IMR-90 (cell line): ENCODE measurements around the gene NTRK2. TPM values are rescaled to one million over a fixed set of nuclear protein-coding genes. Genes with fewer than 3 reads are reported as not detected.

Source experiments
- ATAC-seq: fragments of 200-7000 bp; cut with Tn5 transposase; 2 replicates; pipeline ENCODE4 v1.9.1; 2020; ENCODE audit warnings: low read depth, mild to moderate bottlenecking, moderate library complexity
- BruUV-seq: library from RNA; stranded (reverse); fragments of 400-500 nt; replicated peaks from 2 replicates; lab custom pipeline; 2021; lab: Mats Ljungman, UMichigan
- CTCF ChIA-PET: fragments of 300-600 bp; formaldehyde crosslinking; extraction: SDS; loops from one replicate; lab custom pipeline; 2021; ENCODE audit warnings: antibody characterized with exemption; lab: Yijun Ruan, JAX
- POLR2A ChIA-PET: fragments of 300-600 bp; sonication (Branson Sonifier 250); formaldehyde crosslinking; loops from one replicate; lab custom pipeline; 2022; ENCODE audit warnings: antibody characterized with exemption; ENCODE audit not compliant: unreplicated experiment; lab: Charles Lee
- DNase-seq: peaks from one replicate; pipeline ENCODE4 v3.0.0; 2013
- H2AFZ ChIP-seq: replicated peaks from 2 replicates; pipeline ENCODE3; 2013; ENCODE audit warnings: low read length, mild to moderate bottlenecking; ENCODE audit not compliant: poor library complexity
- H2AK5ac ChIP-seq: 2 replicates; pipeline ENCODE4 v1.6.1; 2013; ENCODE audit warnings: low read depth, low read length, inconsistent platforms
- H2AK9ac ChIP-seq: replicated peaks from 2 replicates; pipeline ENCODE3; 2013; ENCODE audit warnings: mild to moderate bottlenecking, low read depth, low read length, moderate library complexity; ENCODE audit not compliant: poor library complexity
- H2BK120ac ChIP-seq: 2 replicates; pipeline ENCODE4 v1.6.1; 2013; ENCODE audit warnings: low read depth, low read length, inconsistent platforms
- H2BK15ac ChIP-seq: 3 replicates; pipeline ENCODE4 v1.6.1; 2013; ENCODE audit warnings: low read depth, low read length, inconsistent platforms
- H2BK20ac ChIP-seq: 2 replicates; pipeline ENCODE4 v1.6.1; 2013; ENCODE audit warnings: low read depth, mild to moderate bottlenecking, inconsistent platforms, low read length, moderate library complexity
- H2BK5ac ChIP-seq: 2 replicates; pipeline ENCODE4 v1.6.1; 2013; ENCODE audit warnings: mild to moderate bottlenecking, low read depth, low read length, inconsistent platforms; ENCODE audit not compliant: poor library complexity, severe bottlenecking
- H3K14ac ChIP-seq: replicated peaks from 2 replicates; pipeline ENCODE4 v1.6.1; 2013; ENCODE audit warnings: low read depth, low read length, inconsistent platforms
- H3K18ac ChIP-seq: 2 replicates; pipeline ENCODE4 v1.6.1; 2013; ENCODE audit warnings: low read depth, low read length, control low read depth
- H3K23ac ChIP-seq: 2 replicates; pipeline ENCODE4 v1.6.1; 2013; ENCODE audit warnings: low read depth, low read length, inconsistent platforms
- H3K27ac ChIP-seq: 2 replicates; pipeline ENCODE4 v1.5.1; 2013; ENCODE audit warnings: mild to moderate bottlenecking, control low read depth, low read length; ENCODE audit not compliant: insufficient read depth
- H3K27me3 ChIP-seq: 2 replicates; pipeline ENCODE4 v1.6.1; 2013; ENCODE audit warnings: low read length; ENCODE audit not compliant: control insufficient read depth, insufficient read depth
- H3K36me3 ChIP-seq: 2 replicates; pipeline ENCODE4 v1.6.1; 2013; ENCODE audit warnings: low read length, mixed read lengths; ENCODE audit not compliant: control insufficient read depth, insufficient read depth
- H3K4ac ChIP-seq: 2 replicates; pipeline ENCODE4 v1.6.1; 2013; ENCODE audit warnings: low read depth, low read length, inconsistent platforms
- H3K4me1 ChIP-seq: 2 replicates; pipeline ENCODE4 v1.6.1; 2013; ENCODE audit warnings: low read length, mixed read lengths; ENCODE audit not compliant: control insufficient read depth, insufficient read depth
- H3K4me2 ChIP-seq: 2 replicates; pipeline ENCODE4 v1.6.1; 2013; ENCODE audit warnings: low read depth, mild to moderate bottlenecking, control low read depth, low read length, moderate library complexity
- H3K4me3 ChIP-seq: 2 replicates; pipeline ENCODE4 v1.5.1; 2013; ENCODE audit warnings: low read depth, mild to moderate bottlenecking, control low read depth, low read length, moderate library complexity; ENCODE audit not compliant: insufficient read depth
- H3K56ac ChIP-seq: 2 replicates; pipeline ENCODE4 v1.6.1; 2013; ENCODE audit warnings: low read length, inconsistent platforms; ENCODE audit not compliant: insufficient read depth; ENCODE audit errors: extremely low read depth
- H3K79me1 ChIP-seq, 2 experiments: 2 replicates each; pipeline ENCODE4 v1.6.1; 2013; ENCODE audit warnings: low read length in 2 of 2, inconsistent platforms in 1 of 2, low read depth in 1 of 2
- H3K9ac ChIP-seq: 2 replicates; pipeline ENCODE4 v1.6.1; 2013; ENCODE audit warnings: low read depth, low read length, control low read depth
- H3K9me1 ChIP-seq: 2 replicates; pipeline ENCODE4 v1.6.1; 2013; ENCODE audit warnings: low read length, inconsistent platforms; ENCODE audit not compliant: insufficient read depth
- H3K9me3 ChIP-seq: 2 replicates; pipeline ENCODE4 v1.6.1; 2013; ENCODE audit warnings: low read length; ENCODE audit not compliant: control insufficient read depth, insufficient read depth
- H4K20me1 ChIP-seq: 2 replicates; pipeline ENCODE4 v1.6.1; 2013; ENCODE audit warnings: low read length, inconsistent platforms; ENCODE audit not compliant: insufficient read depth
- H4K5ac ChIP-seq: 2 replicates; pipeline ENCODE4 v1.6.1; 2013; ENCODE audit warnings: mild to moderate bottlenecking, low read depth, low read length, control low read depth
- H4K8ac ChIP-seq, 2 experiments: 2 replicates each; pipeline ENCODE4 v1.6.1; 2013; ENCODE audit warnings: low read depth in 2 of 2, low read length in 2 of 2, control low read depth in 1 of 2, inconsistent platforms in 1 of 2
- H4K91ac ChIP-seq: 2 replicates; pipeline ENCODE4 v1.6.1; 2013; ENCODE audit warnings: low read depth, low read length, inconsistent platforms; ENCODE audit not compliant: insufficient read depth
- BHLHE40 ChIP-seq: fragments of 150-350 bp; IDR thresholded peaks from 2 replicates; pipeline ENCODE4 v1.6.1; 2016; ENCODE audit warnings: mild to moderate bottlenecking, low read depth, low read length
- CEBPB ChIP-seq: IDR thresholded peaks from 2 replicates; pipeline ENCODE4 v1.6.1; 2012; ENCODE audit warnings: low read depth, low read length, improper control_type of control experiment
- CHD1 ChIP-seq: IDR thresholded peaks from 2 replicates; pipeline ENCODE4 v1.6.1; 2012; ENCODE audit warnings: low read depth, low read length, improper control_type of control experiment
- CTCF ChIP-seq: conservative IDR thresholded peaks from 2 replicates; pipeline ENCODE4 v1.5.1; 2012; ENCODE audit warnings: mild to moderate bottlenecking, low read depth, low read length, improper control_type of control experiment
- ELK1 ChIP-seq: fragments of 150-350 bp; IDR thresholded peaks from 2 replicates; pipeline ENCODE4 v1.6.1; 2016; ENCODE audit warnings: low read depth, mild to moderate bottlenecking, low read length, moderate library complexity, borderline replicate concordance
- FOS ChIP-seq: fragments of 150-350 bp; IDR thresholded peaks from 2 replicates; pipeline ENCODE4 v1.6.1; 2016; ENCODE audit warnings: low read depth, low read length
- MAFK ChIP-seq: IDR thresholded peaks from 2 replicates; pipeline ENCODE4 v1.6.1; 2012; ENCODE audit warnings: low read depth, low read length, improper control_type of control experiment
- MAZ ChIP-seq: IDR thresholded peaks from 2 replicates; pipeline ENCODE4 v1.6.1; 2012; ENCODE audit warnings: low read depth, mild to moderate bottlenecking, low read length, improper control_type of control experiment, moderate library complexity, borderline replicate concordance
- MXI1 ChIP-seq: IDR thresholded peaks from 2 replicates; pipeline ENCODE4 v1.6.1; 2012; ENCODE audit warnings: low read depth, mild to moderate bottlenecking, low read length, moderate library complexity, borderline replicate concordance
- NFE2L2 ChIP-seq: fragments of 150-350 bp; IDR thresholded peaks from 2 replicates; pipeline ENCODE4 v1.6.1; 2016; ENCODE audit warnings: low read depth, mild to moderate bottlenecking, low read length
- POLR2A ChIP-seq: IDR thresholded peaks from 2 replicates; pipeline ENCODE4 v1.6.1; 2012; ENCODE audit warnings: mild to moderate bottlenecking, low read depth, low read length
- RAD21 ChIP-seq: IDR thresholded peaks from 2 replicates; pipeline ENCODE4 v1.6.1; 2012; ENCODE audit warnings: low read length, improper control_type of control experiment
- RCOR1 ChIP-seq: IDR thresholded peaks from 2 replicates; pipeline ENCODE4 v1.6.1; 2012; ENCODE audit warnings: mild to moderate bottlenecking, low read length, improper control_type of control experiment; ENCODE audit not compliant: insufficient replicate concordance
- RFX5 ChIP-seq: IDR thresholded peaks from 2 replicates; pipeline ENCODE4 v1.8.0; 2012; ENCODE audit warnings: low read depth, mild to moderate bottlenecking, low read length, moderate library complexity
- SMC3 ChIP-seq: fragments of 150-350 bp; IDR thresholded peaks from 2 replicates; pipeline ENCODE4 v1.6.1; 2016; ENCODE audit warnings: low read depth, mild to moderate bottlenecking, antibody characterized with exemption, low read length, moderate library complexity
- USF2 ChIP-seq: fragments of 150-350 bp; IDR thresholded peaks from 2 replicates; pipeline ENCODE4 v1.6.1; 2017; ENCODE audit warnings: mild to moderate bottlenecking, antibody characterized with exemption, low read length, low read depth
- WGBS, 2 experiments: methylation state at CpG; one replicate each; pipeline versions ENCODE4 v1.1.5 to v1.1.7; 2013; ENCODE audit warnings: missing lambda C conversion rate in 2 of 2; ENCODE audit not compliant: insufficient read length in 1 of 2; ENCODE audit errors: extremely low coverage in 2 of 2; 5-methylcytosine and 5-hydroxymethylcytosine counted together
- dilution Hi-C: fragments of 300-500 bp; cut with HindIII; formaldehyde crosslinking; loops from one replicate; pipeline ENCODE4 v1.14.3; 2018; ENCODE audit warnings: low sequenced_read_pairs; ENCODE audit not compliant: unreplicated experiment
- in situ Hi-C: fragments of 300-500 bp; cut with MboI; formaldehyde crosslinking; loops from 3 replicates; pipeline ENCODE4 v1.14.3; 2019; ENCODE audit warnings: low sequenced_read_pairs, inconsistent platforms, mixed read lengths
- intact Hi-C: fragments of 100-400 bp; cut with micrococcal nuclease; formaldehyde crosslinking; loops from 2 replicates; pipeline ENCODE4 v1.10.0; 2022
- polyA plus RNA-seq, 3 experiments: library from polyadenylated mRNA; depleted of rRNA; stranded (reverse); fragments of >200 nt; gene quantifications; 2 replicates each; pipeline ENCODE4 v1.2.3, GENCODE V29; 2012; ENCODE audit warnings: low replicate concordance in 1 of 3
- total RNA-seq: library from RNA; depleted of rRNA; stranded (reverse); fragments of >200 nt; gene quantifications from 2 replicates; pipeline ENCODE4 v1.2.3, GENCODE V29; 2012

The NTRK2 gene
- total and polyA plus RNA-seq, 2 of the 4 experiments (the other 2 are of a cell fraction), result under 0.01 to 0.02 TPM

GRCh38 chr9:85021686-85022085 lies 352.2 kb downstream of the NTRK2 start:
- Histone ChIP-seq H4K5ac (no peak overlapping the region), H2BK120ac (no peak overlapping the region), H2BK5ac (no peak overlapping the region), H3K9me3 (peaks cover 14% of the 10 kb centered on the region), H4K20me1 (no peaks in the 10 kb centered on the region), H3K14ac (no peak overlapping the region), H3K23ac (no peak overlapping the region), H3K9ac (no peak overlapping the region), H3K27me3 (no peaks in the 10 kb centered on the region), H3K9me1 (no peaks in the 10 kb centered on the region), H3K27ac (no peak overlapping the region), H2BK15ac (no peak overlapping the region), H3K4me1 (no peaks in the 10 kb centered on the region), H3K4me2 (no peak overlapping the region), H4K91ac (no peak overlapping the region), H2BK20ac (no peak overlapping the region), H2AFZ (no peak overlapping the region), H3K79me1 (no peaks in the 10 kb centered on the region), H3K4ac (no peak overlapping the region), H3K18ac (no peak overlapping the region), H4K8ac (no peak overlapping the region), H3K4me3 (no peak overlapping the region), H2AK9ac (no peak overlapping the region), H3K36me3 (no peaks in the 10 kb centered on the region), H2AK5ac (no peak overlapping the region), H3K56ac (no peak overlapping the region)
- no peak for TF ChIP-seq NFE2L2
- no peak for TF ChIP-seq MAFK
- TF ChIP-seq POLR2A, result no peak
- TF ChIP-seq ELK1, result no peak
- no peak for TF ChIP-seq CTCF
- TF ChIP-seq RCOR1, result no peak
- no peak for TF ChIP-seq CEBPB
- TF ChIP-seq USF2, result no peak
- TF ChIP-seq RAD21, result no peak
- no peak for TF ChIP-seq MAZ
- TF ChIP-seq MXI1, result no peak
- no peak for TF ChIP-seq CHD1
- no peak for TF ChIP-seq BHLHE40
- no peak for TF ChIP-seq RFX5
- TF ChIP-seq SMC3, result no peak
- TF ChIP-seq FOS, result no peak
- no TSS peak for BruUV-seq
- CTCF ChIA-PET, result no interaction called here
- in situ Hi-C loops (no loop called here), dilution Hi-C loops (no loop called here), intact Hi-C loops (no loop called here)
- no CpG with 5 or more reads among the region's 4 CpGs for WGBS, 2 experiments
- no peak for ATAC-seq
- POLR2A ChIA-PET, result no interaction called here
- DNase-seq, result no peak
